K562 (cell line): ENCODE measurements around the gene PGM2L1. TPM values are rescaled to one million over a fixed set of nuclear protein-coding genes. Genes with fewer than 3 reads are reported as not detected.

ENCODE experiments used
- ATAC-seq: fragments of 200-7000 bp; cut with Tn5 transposase; 3 replicates; pipeline ENCODE4 v1.9.1; 2020; ENCODE audit warnings: moderate library complexity
- BruUV-seq: library from RNA; stranded (reverse); fragments of 400-500 nt; replicated peaks from 2 replicates; lab custom pipeline; 2021; lab: Mats Ljungman, UMichigan
- CTCF ChIA-PET: fragments of 300-600 bp; formaldehyde crosslinking; extraction: SDS; loops from one replicate; lab custom pipeline; 2021; ENCODE audit warnings: low intra/inter-chr PET ratio; lab: Yijun Ruan, JAX
- POLR2A ChIA-PET: fragments of 300-600, 350-650 bp; sonication (Branson Sonifier 250); formaldehyde crosslinking; extraction: SDS; loops from one replicate; lab custom pipeline; 2021; ENCODE audit warnings: antibody characterized with exemption, inconsistent platforms; lab: Yijun Ruan, JAX
- DNase-seq, 4 experiments: peaks; one replicate each; pipeline versions ENCODE4 v3.0.0 to v3.0.0-alpha.2; 2011 to 2018; ENCODE audit warnings: low spot score in 3 of 4, mixed read lengths in 3 of 4; ENCODE audit errors: extremely low read depth in 1 of 4
- FAIRE-seq: peaks from 2 replicates; lab custom pipeline; 2011; peaks lifted over from hg19 to GRCh38; lab: Jason Lieb, UNC
- H2AFZ ChIP-seq: 2 replicates; pipeline ENCODE4 v1.6.0; 2011; ENCODE audit warnings: low read depth, low read length, control low read depth, inconsistent platforms
- H3K27ac ChIP-seq: fragments of 200-600 bp; 3 replicates; pipeline ENCODE4 v1.8.0; 2011; ENCODE audit warnings: low read depth, mild to moderate bottlenecking, control low read depth, inconsistent platforms, low read length, moderate library complexity, mixed read lengths; ENCODE audit errors: extremely low read depth
- H3K27me3 ChIP-seq, 2 experiments: fragments of 300-600 bp in 1 of 2; 2 replicates in 1 of 2; 3 replicates in 1 of 2; pipeline versions ENCODE4 v1.6.0 to v1.8.0; 2011; ENCODE audit warnings: inconsistent platforms in 2 of 2, low read length in 2 of 2, mild to moderate bottlenecking in 1 of 2, mixed read lengths in 1 of 2, moderate library complexity in 1 of 2; ENCODE audit not compliant: control insufficient read depth in 2 of 2, insufficient read depth in 2 of 2
- H3K36me3 ChIP-seq: fragments of 300-600 bp; 3 replicates; pipeline ENCODE4 v1.8.0; 2011; ENCODE audit warnings: mild to moderate bottlenecking, low read length, inconsistent platforms; ENCODE audit not compliant: control insufficient read depth, insufficient read depth
- H3K4me1 ChIP-seq, 2 experiments: fragments of 200-600 bp in 1 of 2; replicated peaks in 1 of 2; 2 replicates in 1 of 2; 3 replicates in 1 of 2; pipeline versions ENCODE4 v1.5.1 to v1.8.0; 2011; ENCODE audit warnings: inconsistent platforms in 2 of 2, low read length in 2 of 2, mild to moderate bottlenecking in 1 of 2, mixed read lengths in 1 of 2, moderate library complexity in 1 of 2; ENCODE audit not compliant: control insufficient read depth in 2 of 2, insufficient read depth in 2 of 2
- H3K4me2 ChIP-seq: 2 replicates; pipeline ENCODE4 v1.6.1; 2011; ENCODE audit warnings: low read length, control low read depth, inconsistent platforms, mixed read lengths; ENCODE audit not compliant: insufficient read depth
- H3K4me3 ChIP-seq: fragments of 200-600 bp; sonication (generic), shearing (Covaris generic); 2 replicates; pipeline ENCODE4 v1.5.1; 2016; ENCODE audit warnings: control low read depth, inconsistent platforms
- H3K79me2 ChIP-seq: fragments of 200-600 bp; 3 replicates; pipeline ENCODE4 v1.8.0; 2011; ENCODE audit warnings: low read length, inconsistent platforms; ENCODE audit not compliant: control insufficient read depth, insufficient read depth
- H3K9ac ChIP-seq, 2 experiments: 2 replicates each; pipeline versions ENCODE4 v1.6.0 to v1.6.1; 2011; ENCODE audit warnings: low read depth in 2 of 2, low read length in 2 of 2, control low read depth in 1 of 2, inconsistent platforms in 1 of 2, mild to moderate bottlenecking in 1 of 2, mixed read lengths in 1 of 2; ENCODE audit not compliant: insufficient read depth in 1 of 2
- H3K9me1 ChIP-seq: one replicate; pipeline ENCODE4 v1.6.0; 2011; ENCODE audit warnings: inconsistent platforms, mild to moderate bottlenecking, low read length, moderate library complexity; ENCODE audit not compliant: control insufficient read depth, insufficient read depth
- H3K9me3 ChIP-seq: replicated peaks from 2 replicates; pipeline ENCODE4 v1.5.1; 2011; ENCODE audit warnings: low read depth, low read length, inconsistent platforms; ENCODE audit not compliant: control insufficient read depth, insufficient read depth
- H4K20me1 ChIP-seq: replicated peaks from 2 replicates; pipeline ENCODE4 v1.6.1; 2011; ENCODE audit warnings: low read length, inconsistent platforms, mixed read lengths; ENCODE audit not compliant: control insufficient read depth, insufficient read depth
- BHLHE40 ChIP-seq: IDR thresholded peaks from 2 replicates; pipeline ENCODE4 v1.6.1; 2011; ENCODE audit warnings: low read length, improper control_type of control experiment
- CAMTA2 ChIP-seq: fragments of 250-450 bp; sonication (Bioruptor Pico); conservative IDR thresholded peaks from 2 replicates; pipeline ENCODE4 v1.5.1; 2022
- DMBX1 ChIP-seq: fragments of 250-450 bp; sonication (Bioruptor Pico); IDR thresholded peaks from 2 replicates; pipeline ENCODE4 v1.8.0; 2022; ENCODE audit warnings: inconsistent platforms, mild to moderate bottlenecking, moderate library complexity, borderline replicate concordance
- JUN ChIP-seq, 2 experiments: sonication (generic) in 1 of 2; formaldehyde crosslinking in 1 of 2; IDR thresholded peaks; 2 replicates each; pipeline versions ENCODE4 v1.6.1 to v1.8.0; 2012 to 2022; ENCODE audit warnings: borderline replicate concordance in 2 of 2, mild to moderate bottlenecking in 2 of 2, improper control_type of control experiment in 1 of 2, low read depth in 1 of 2, low read length in 1 of 2, missing genetic modification reagents in 1 of 2
- MTA2 ChIP-seq: fragments of 450-650 bp; IDR thresholded peaks from 2 replicates; pipeline ENCODE4 v1.6.1; 2016; ENCODE audit warnings: low read depth
- NUFIP1 ChIP-seq: fragments of 450-650 bp; IDR thresholded peaks from 2 replicates; pipeline ENCODE4 v1.6.1; 2018; ENCODE audit not compliant: partially characterized antibody
- POLR3A ChIP-seq: IDR thresholded peaks from 2 replicates; pipeline ENCODE4 v1.6.1; 2011; ENCODE audit warnings: borderline replicate concordance, mild to moderate bottlenecking, moderate library complexity; ENCODE audit not compliant: insufficient read length, insufficient read depth; ENCODE audit errors: extremely low read depth
- TAF1 ChIP-seq: IDR thresholded peaks from 2 replicates; pipeline ENCODE4 v1.6.1; 2011; ENCODE audit warnings: mild to moderate bottlenecking, low read length, moderate library complexity; ENCODE audit not compliant: insufficient read depth, control insufficient read depth, severe bottlenecking; ENCODE audit errors: extremely low read depth
- TAL1 ChIP-seq: fragments of 450-650 bp; IDR thresholded peaks from 2 replicates; pipeline ENCODE4 v1.6.1; 2016; ENCODE audit warnings: mild to moderate bottlenecking
- ZFP1 ChIP-seq: fragments of 450-650 bp; formaldehyde crosslinking; IDR thresholded peaks from 2 replicates; pipeline ENCODE4 v1.4.0; 2020; ENCODE audit warnings: mild to moderate bottlenecking, mixed read lengths
- WGBS: fragments of 100-300 bp; shearing (Covaris generic); methylation state at CpG from one replicate; pipeline ENCODE4 v1.1.6; 2016; ENCODE audit warnings: low coverage, mixed read lengths; ENCODE audit not compliant: insufficient coverage; ENCODE audit errors: missing lambda C conversion rate; 5-methylcytosine and 5-hydroxymethylcytosine counted together
- in situ Hi-C: fragments of 300-500 bp; cut with MboI; formaldehyde crosslinking; loops from 4 replicates; pipeline ENCODE4 v1.15.0; 2018; ENCODE audit warnings: inconsistent platforms, mixed read lengths
- intact Hi-C: fragments of 100-400 bp; cut with micrococcal nuclease; formaldehyde crosslinking; loops from 2 replicates; pipeline ENCODE4 v1.14.2; 2022
- polyA plus RNA-seq, 8 experiments: library from polyadenylated mRNA; depleted of rRNA in 4 of 8; stranded (reverse) in 5 of 8; unstranded in 3 of 8; fragments of >200 nt; fragmentation: Nextera tagmentation in 2 of 8; fragmentation: Illumina TruSeq in 1 of 8; extraction: Ambion mirVana in 2 of 8; extraction: Trizol in 1 of 8; gene quantifications; 2 replicates each; pipeline versions ENCODE4 v1.2.1 to v1.2.3, GENCODE V29; 2011 to 2014; ENCODE audit warnings: inconsistent platforms in 1 of 8, missing spikeins in 1 of 8
- total RNA-seq, 7 experiments: library from RNA; depleted of rRNA in 6 of 7; stranded (reverse); fragments of >200 nt in 6 of 7; fragmentation: Illumina TruSeq in 2 of 7; extraction: Trizol in 2 of 7; gene quantifications; 2 replicates each; pipeline versions ENCODE4 v1.2.1 to v1.2.3, GENCODE V29; 2011 to 2021; ENCODE audit warnings: low replicate concordance in 1 of 7
- TF ChIP-seq, protein P1 (sequence below): sonication (generic); formaldehyde crosslinking; IDR thresholded peaks from 2 replicates; pipeline ENCODE4 v1.8.0; 2022; ENCODE audit warnings: mild to moderate bottlenecking, missing genetic modification reagents
- TF ChIP-seq, protein P2 (sequence below): fragments of 450-650 bp; IDR thresholded peaks from 2 replicates; pipeline ENCODE4 v1.6.1; 2016; ENCODE audit warnings: borderline replicate concordance
- TF ChIP-seq, protein P3 (sequence below): sonication (generic); formaldehyde crosslinking; IDR thresholded peaks from 2 replicates; pipeline ENCODE4 v1.8.0; 2022; ENCODE audit warnings: missing genetic modification reagents, mild to moderate bottlenecking, moderate library complexity, borderline replicate concordance
- TF ChIP-seq, protein P4 (sequence below): sonication (generic); formaldehyde crosslinking; IDR thresholded peaks from 2 replicates; pipeline ENCODE4 v1.8.0; 2022; ENCODE audit warnings: missing genetic modification reagents, mild to moderate bottlenecking, borderline replicate concordance
- TF ChIP-seq, protein P5 (sequence below): fragments of 250-450 bp; sonication (Bioruptor Pico); IDR thresholded peaks from 2 replicates; pipeline ENCODE4 v1.6.1; 2021; ENCODE audit warnings: mild to moderate bottlenecking

Gene PGM2L1
- total and polyA plus RNA-seq, 9 of the 15 experiments (the other 6 are each of a cell fraction or from before 2014, with no cell fraction given): 0.32 to 0.95 (median 0.63) TPM

DNA sequence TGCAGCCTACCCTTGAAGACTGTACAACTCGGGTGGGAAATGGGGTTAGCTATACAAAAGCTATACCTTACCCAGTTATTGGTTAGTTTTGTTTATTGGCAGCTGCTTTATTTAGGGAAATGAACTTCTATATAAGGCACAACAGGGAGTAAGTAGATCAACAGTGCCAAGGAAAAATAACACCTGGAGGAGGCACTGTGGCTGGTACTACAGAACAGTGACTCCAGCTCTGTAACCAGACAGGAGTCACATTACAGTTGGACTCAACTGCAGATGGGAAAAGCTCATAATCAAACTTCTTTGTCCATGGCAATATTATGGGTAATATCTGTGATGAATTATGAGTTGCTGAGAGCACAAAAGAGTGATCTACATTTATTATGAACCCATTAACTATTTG, 100.7 kb downstream of the PGM2L1 start:
- Histone ChIP-seq H3K9ac (no peak overlapping the region), H3K4me2 (no peak overlapping the region), H3K4me1 (no peaks in the 10 kb centered on the region), H2AFZ (no peak overlapping the region), H3K4me3 (no peak overlapping the region), H3K27me3 (peaks cover 4 to 11% of the 10 kb centered on the region in 2 experiments; a peak in 4 of 5 replicates), H3K9me1 (no peaks in the 10 kb centered on the region), H3K79me2 (no peaks in the 10 kb centered on the region), H3K9me3 (no peaks in the 10 kb centered on the region), H3K36me3 (no peaks in the 10 kb centered on the region), H4K20me1 (no peaks in the 10 kb centered on the region), H3K27ac (no peak overlapping the region)
- intact Hi-C loops (no loop called here), in situ Hi-C loops (no loop called here)
- no peak for ATAC-seq
- DNase-seq: no peak
- FAIRE-seq: no peak
- ChIA-PET POLR2A (interaction anchor here (1.0 kb wide), 1 partner anchor 24 kb away, joined by 3 read pairs; no protein-coding TSS in a partner anchor), CTCF (no interaction called here)
- WGBS: 0% methylated on average over 1 of the region's 1 CpG
- no TSS peak for BruUV-seq
- no peak for TF ChIP-seq JUN (IDR thresholded peaks at IDR 0.05; ENCODE audit: borderline replicate concordance, low read depth, low read length)
- TF ChIP-seq JUN (CRISPR knock-in tag; IDR thresholded peaks at IDR 0.05; ENCODE audit: borderline replicate concordance): no peak
- TF ChIP-seq, protein P1, sequence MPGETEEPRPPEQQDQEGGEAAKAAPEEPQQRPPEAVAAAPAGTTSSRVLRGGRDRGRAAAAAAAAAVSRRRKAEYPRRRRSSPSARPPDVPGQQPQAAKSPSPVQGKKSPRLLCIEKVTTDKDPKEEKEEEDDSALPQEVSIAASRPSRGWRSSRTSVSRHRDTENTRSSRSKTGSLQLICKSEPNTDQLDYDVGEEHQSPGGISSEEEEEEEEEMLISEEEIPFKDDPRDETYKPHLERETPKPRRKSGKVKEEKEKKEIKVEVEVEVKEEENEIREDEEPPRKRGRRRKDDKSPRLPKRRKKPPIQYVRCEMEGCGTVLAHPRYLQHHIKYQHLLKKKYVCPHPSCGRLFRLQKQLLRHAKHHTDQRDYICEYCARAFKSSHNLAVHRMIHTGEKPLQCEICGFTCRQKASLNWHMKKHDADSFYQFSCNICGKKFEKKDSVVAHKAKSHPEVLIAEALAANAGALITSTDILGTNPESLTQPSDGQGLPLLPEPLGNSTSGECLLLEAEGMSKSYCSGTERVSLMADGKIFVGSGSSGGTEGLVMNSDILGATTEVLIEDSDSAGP (CRISPR knock-in tag): no peak
- TF ChIP-seq DMBX1: no peak
- TF ChIP-seq TAF1: no peak
- TF ChIP-seq, protein P2, sequence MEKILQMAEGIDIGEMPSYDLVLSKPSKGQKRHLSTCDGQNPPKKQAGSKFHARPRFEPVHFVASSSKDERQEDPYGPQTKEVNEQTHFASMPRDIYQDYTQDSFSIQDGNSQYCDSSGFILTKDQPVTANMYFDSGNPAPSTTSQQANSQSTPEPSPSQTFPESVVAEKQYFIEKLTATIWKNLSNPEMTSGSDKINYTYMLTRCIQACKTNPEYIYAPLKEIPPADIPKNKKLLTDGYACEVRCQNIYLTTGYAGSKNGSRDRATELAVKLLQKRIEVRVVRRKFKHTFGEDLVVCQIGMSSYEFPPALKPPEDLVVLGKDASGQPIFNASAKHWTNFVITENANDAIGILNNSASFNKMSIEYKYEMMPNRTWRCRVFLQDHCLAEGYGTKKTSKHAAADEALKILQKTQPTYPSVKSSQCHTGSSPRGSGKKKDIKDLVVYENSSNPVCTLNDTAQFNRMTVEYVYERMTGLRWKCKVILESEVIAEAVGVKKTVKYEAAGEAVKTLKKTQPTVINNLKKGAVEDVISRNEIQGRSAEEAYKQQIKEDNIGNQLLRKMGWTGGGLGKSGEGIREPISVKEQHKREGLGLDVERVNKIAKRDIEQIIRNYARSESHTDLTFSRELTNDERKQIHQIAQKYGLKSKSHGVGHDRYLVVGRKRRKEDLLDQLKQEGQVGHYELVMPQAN: no peak
- TF ChIP-seq CAMTA2 (CRISPR knock-in tag): no peak
- no peak for TF ChIP-seq BHLHE40
- TF ChIP-seq, protein P3, sequence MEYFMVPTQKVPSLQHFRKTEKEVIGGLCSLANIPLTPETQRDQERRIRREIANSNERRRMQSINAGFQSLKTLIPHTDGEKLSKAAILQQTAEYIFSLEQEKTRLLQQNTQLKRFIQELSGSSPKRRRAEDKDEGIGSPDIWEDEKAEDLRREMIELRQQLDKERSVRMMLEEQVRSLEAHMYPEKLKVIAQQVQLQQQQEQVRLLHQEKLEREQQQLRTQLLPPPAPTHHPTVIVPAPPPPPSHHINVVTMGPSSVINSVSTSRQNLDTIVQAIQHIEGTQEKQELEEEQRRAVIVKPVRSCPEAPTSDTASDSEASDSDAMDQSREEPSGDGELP: no peak
- TF ChIP-seq, protein P4, sequence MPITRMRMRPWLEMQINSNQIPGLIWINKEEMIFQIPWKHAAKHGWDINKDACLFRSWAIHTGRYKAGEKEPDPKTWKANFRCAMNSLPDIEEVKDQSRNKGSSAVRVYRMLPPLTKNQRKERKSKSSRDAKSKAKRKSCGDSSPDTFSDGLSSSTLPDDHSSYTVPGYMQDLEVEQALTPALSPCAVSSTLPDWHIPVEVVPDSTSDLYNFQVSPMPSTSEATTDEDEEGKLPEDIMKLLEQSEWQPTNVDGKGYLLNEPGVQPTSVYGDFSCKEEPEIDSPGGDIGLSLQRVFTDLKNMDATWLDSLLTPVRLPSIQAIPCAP (CRISPR knock-in tag): no peak
- TF ChIP-seq ZFP1: no peak
- TF ChIP-seq, protein P5, sequence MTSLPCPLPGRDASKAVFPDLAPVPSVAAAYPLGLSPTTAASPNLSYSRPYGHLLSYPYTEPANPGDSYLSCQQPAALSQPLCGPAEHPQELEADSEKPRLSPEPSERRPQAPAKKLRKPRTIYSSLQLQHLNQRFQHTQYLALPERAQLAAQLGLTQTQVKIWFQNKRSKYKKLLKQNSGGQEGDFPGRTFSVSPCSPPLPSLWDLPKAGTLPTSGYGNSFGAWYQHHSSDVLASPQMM: no peak
- TF ChIP-seq TAL1: no peak
- TF ChIP-seq POLR3A: no peak
- no peak for TF ChIP-seq MTA2
- TF ChIP-seq NUFIP1: no peak
